NCI-H2227 (cell line): ENCODE results near the gene POC1A.
"Not testable (repeated sequence)": the region's sequence is repeated elsewhere in the genome, so short reads cannot be mapped to it uniquely, and the experiment has no call there.

Experiments used
- DNase-seq: peaks from one replicate; lab custom pipeline; 2025; ENCODE audit not compliant: unreplicated experiment; lab: John Stamatoyannopoulos, UW

POC1A gene

GRCh38 chr3:52053307-52054304, 100.6 kb downstream of the POC1A start:
- no peak for DNase-seq

- peak; percentile 27 for DNase-seq
Observed at GRCh38 chr3:52052831-52053306, 101.4 kb downstream of the POC1A start.

- no peak for DNase-seq
Observed at GRCh38 chr3:52051444-52051843, 102.8 kb downstream of the POC1A start.

GRCh38 chr3:52050571-52050970, 103.7 kb downstream of the POC1A start:
- DNase-seq = no peak

GRCh38 chr3:52049503-52049902, 104.7 kb downstream of the POC1A start:
- DNase-seq = no peak

GRCh38 chr3:52047295-52047960, 106.8 kb downstream of the POC1A start:
- DNase-seq = no peak

GRCh38 chr3:52046902-52047239, 107.4 kb downstream of the POC1A start:
- no peak for DNase-seq

GRCh38 chr3:52046186-52046901, 107.9 kb downstream of the POC1A start:
- DNase-seq = no peak

- DNase-seq = peak; percentile 30
Observed at GRCh38 chr3:52044869-52045619, 109.2 kb downstream of the POC1A start.

- no peak for DNase-seq
Observed at GRCh38 chr3:52043750-52044149, 110.5 kb downstream of the POC1A start.

- DNase-seq = not testable (repeated sequence)
Observed at GRCh38 chr3:52043039-52043438, 111.2 kb downstream of the POC1A start.

- no peak for DNase-seq
Observed at GRCh38 chr3:52041118-52041731, 113.0 kb downstream of the POC1A start.

- no peak for DNase-seq
Observed at GRCh38 chr3:52040600-52040999, 113.6 kb downstream of the POC1A start.

GRCh38 chr3:52039846-52040245, 114.4 kb downstream of the POC1A start:
- peak; percentile 14 for DNase-seq

GRCh38 chr3:52039426-52039825, 114.8 kb downstream of the POC1A start:
- DNase-seq = no peak

- DNase-seq = no peak
Observed at GRCh38 chr3:52038227-52038626, 116.0 kb downstream of the POC1A start.

GRCh38 chr3:52037291-52037690, 116.9 kb downstream of the POC1A start:
- no peak for DNase-seq

GRCh38 chr3:52036829-52037228, 117.4 kb downstream of the POC1A start:
- no peak for DNase-seq

- no peak for DNase-seq
Observed at GRCh38 chr3:52036222-52036694, 118.0 kb downstream of the POC1A start.

- no peak for DNase-seq
Observed at GRCh38 chr3:52034651-52035050, 119.6 kb downstream of the POC1A start.
